HepG2 (cell line): ENCODE results near the gene CEP83. TPM values are rescaled to one million over a fixed set of nuclear protein-coding genes. Genes with fewer than 3 reads are reported as not detected.

Source experiments
- AHR ChIP-seq: IDR thresholded peaks from 2 replicates; pipeline ENCODE4 v1.6.1; 2018; ENCODE audit warnings: missing genetic modification reagents, missing compliant biosample characterization
- CREB1 ChIP-seq, 2 experiments: fragments of 450-650 bp in 1 of 2; IDR thresholded peaks; 2 replicates each; pipeline ENCODE4 v1.6.1; 2016 to 2017; ENCODE audit warnings: control low read depth in 1 of 2, mild to moderate bottlenecking in 1 of 2, missing compliant biosample characterization in 1 of 2, missing genetic modification characterization in 1 of 2
- FLYWCH1 ChIP-seq: sonication (generic); formaldehyde crosslinking; IDR thresholded peaks from 2 replicates; pipeline ENCODE4 v1.8.1; 2023; ENCODE audit warnings: mild to moderate bottlenecking, missing genetic modification reagents
- KDM6A ChIP-seq: IDR thresholded peaks from 2 replicates; pipeline ENCODE4 v1.6.1; 2016; ENCODE audit warnings: low read depth
- KLF11 ChIP-seq: IDR thresholded peaks from 2 replicates; pipeline ENCODE4 v1.6.1; 2016; ENCODE audit warnings: missing compliant biosample characterization
- NFKBIZ ChIP-seq: IDR thresholded peaks from 2 replicates; pipeline ENCODE4 v1.6.1; 2018; ENCODE audit warnings: missing genetic modification reagents, missing compliant biosample characterization
- PAXIP1 ChIP-seq: sonication (generic); formaldehyde crosslinking; conservative IDR thresholded peaks from 2 replicates; pipeline ENCODE4 v1.4.0; 2020; ENCODE audit warnings: mild to moderate bottlenecking, missing genetic modification reagents, moderate library complexity
- RNF2 ChIP-seq: fragments of 450-650 bp; conservative IDR thresholded peaks from 2 replicates; pipeline ENCODE4 v1.6.1; 2016; ENCODE audit warnings: low read depth
- U2AF1 ChIP-seq: fragments of 200-400 bp; formaldehyde crosslinking; optimal IDR thresholded peaks from 2 replicates; pipeline ENCODE3; 2017; ENCODE audit warnings: mild to moderate bottlenecking, low read depth, low read length
- ZNF12 ChIP-seq: sonication (generic); formaldehyde crosslinking; IDR thresholded peaks from 2 replicates; pipeline ENCODE4 v1.5.0; 2020; ENCODE audit warnings: missing genetic modification reagents
- ZNF142 ChIP-seq: sonication (generic); formaldehyde crosslinking; IDR thresholded peaks from 2 replicates; pipeline ENCODE4 v1.4.0; 2020; ENCODE audit warnings: missing genetic modification reagents
- ZNF460 ChIP-seq: sonication (generic); formaldehyde crosslinking; IDR thresholded peaks from 2 replicates; pipeline ENCODE4 v1.5.1; 2020; ENCODE audit warnings: missing genetic modification reagents, mild to moderate bottlenecking, borderline replicate concordance
- ZNF552 ChIP-seq: sonication (generic); formaldehyde crosslinking; IDR thresholded peaks from 2 replicates; pipeline ENCODE4 v1.9.0; 2022; ENCODE audit warnings: missing genetic modification reagents, mild to moderate bottlenecking, borderline replicate concordance
- ZSCAN21 ChIP-seq: sonication (generic); formaldehyde crosslinking; IDR thresholded peaks from 2 replicates; pipeline ENCODE4 v1.8.0; 2022; ENCODE audit warnings: mild to moderate bottlenecking, missing genetic modification reagents, moderate library complexity, borderline replicate concordance
- polyA plus RNA-seq, 8 experiments: library from polyadenylated mRNA; depleted of rRNA in 3 of 8; stranded (reverse) in 7 of 8; unstranded in 1 of 8; fragments of >200 nt; fragmentation: Illumina TruSeq in 4 of 8; extraction: Trizol in 4 of 8; gene quantifications; 2 replicates each; pipeline versions ENCODE4 v1.2.1 to v1.2.3, GENCODE V29; 2011 to 2016; ENCODE audit warnings: low read depth in 4 of 8, missing spikeins in 1 of 8, mixed read lengths in 1 of 8; ENCODE audit not compliant: insufficient read depth in 1 of 8
- total RNA-seq, 5 experiments: library from RNA; depleted of rRNA; stranded (reverse); fragments of >200 nt; fragmentation: Illumina TruSeq; extraction: Trizol; gene quantifications; 2 replicates each; pipeline ENCODE4 v1.2.3, GENCODE V29; 2016; ENCODE audit warnings: low read depth in 1 of 5
- TF ChIP-seq, protein P1 (sequence below): sonication (generic); formaldehyde crosslinking; IDR thresholded peaks from 2 replicates; pipeline ENCODE4 v1.4.0; 2020; ENCODE audit warnings: missing genetic modification reagents
- TF ChIP-seq, protein P2 (sequence below): sonication (generic); formaldehyde crosslinking; IDR thresholded peaks from 2 replicates; pipeline ENCODE4 v1.4.0; 2020; ENCODE audit warnings: missing genetic modification reagents

The CEP83 gene
- total and polyA plus RNA-seq, 2 of the 13 experiments (the other 11 are each of a cell fraction or from before 2014, with no cell fraction given), result 6.2 to 19.2 TPM

- no peak for TF ChIP-seq KLF11 (CRISPR knock-in tag)
- no peak for TF ChIP-seq ZNF12 (CRISPR knock-in tag)
- no peak for TF ChIP-seq KDM6A (CRISPR knock-in tag)
- TF ChIP-seq, protein P1, sequence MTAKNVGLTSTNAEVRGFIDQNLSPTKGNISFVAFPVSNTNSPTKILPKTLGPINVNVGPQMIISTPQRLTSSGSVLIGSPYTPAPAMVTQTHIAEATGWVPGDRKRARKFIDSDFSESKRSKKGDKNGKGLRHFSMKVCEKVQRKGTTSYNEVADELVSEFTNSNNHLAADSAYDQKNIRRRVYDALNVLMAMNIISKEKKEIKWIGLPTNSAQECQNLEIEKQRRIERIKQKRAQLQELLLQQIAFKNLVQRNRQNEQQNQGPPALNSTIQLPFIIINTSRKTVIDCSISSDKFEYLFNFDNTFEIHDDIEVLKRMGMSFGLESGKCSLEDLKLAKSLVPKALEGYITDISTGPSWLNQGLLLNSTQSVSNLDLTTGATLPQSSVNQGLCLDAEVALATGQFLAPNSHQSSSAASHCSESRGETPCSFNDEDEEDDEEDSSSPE (CRISPR knock-in tag), result peak; percentile 88
- TF ChIP-seq CREB1 (IDR thresholded peaks at IDR 0.05), result peak; percentile 89
- peak; percentile 94 for TF ChIP-seq CREB1 (CRISPR knock-in tag; IDR thresholded peaks at IDR 0.05)
- TF ChIP-seq ZSCAN21 (CRISPR knock-in tag), result peak; percentile 88; the same call in 1 of the 2 replicates
- TF ChIP-seq NFKBIZ (CRISPR knock-in tag), result no peak
- TF ChIP-seq ZNF552 (CRISPR knock-in tag), result no peak
- no peak for TF ChIP-seq ZNF142
- TF ChIP-seq ZNF460 (CRISPR knock-in tag), result no peak
- 0 out of 2 replicates have a peak, but pooled peaks have one; percentile 32 for TF ChIP-seq PAXIP1 (CRISPR knock-in tag)
- no peak for TF ChIP-seq RNF2
- no peak for TF ChIP-seq U2AF1
- peak; percentile 25; the same call in 1 of the 2 replicates for TF ChIP-seq AHR
- TF ChIP-seq FLYWCH1, result peak; percentile 75; the same call in 1 of the 2 replicates
- TF ChIP-seq, protein P2, sequence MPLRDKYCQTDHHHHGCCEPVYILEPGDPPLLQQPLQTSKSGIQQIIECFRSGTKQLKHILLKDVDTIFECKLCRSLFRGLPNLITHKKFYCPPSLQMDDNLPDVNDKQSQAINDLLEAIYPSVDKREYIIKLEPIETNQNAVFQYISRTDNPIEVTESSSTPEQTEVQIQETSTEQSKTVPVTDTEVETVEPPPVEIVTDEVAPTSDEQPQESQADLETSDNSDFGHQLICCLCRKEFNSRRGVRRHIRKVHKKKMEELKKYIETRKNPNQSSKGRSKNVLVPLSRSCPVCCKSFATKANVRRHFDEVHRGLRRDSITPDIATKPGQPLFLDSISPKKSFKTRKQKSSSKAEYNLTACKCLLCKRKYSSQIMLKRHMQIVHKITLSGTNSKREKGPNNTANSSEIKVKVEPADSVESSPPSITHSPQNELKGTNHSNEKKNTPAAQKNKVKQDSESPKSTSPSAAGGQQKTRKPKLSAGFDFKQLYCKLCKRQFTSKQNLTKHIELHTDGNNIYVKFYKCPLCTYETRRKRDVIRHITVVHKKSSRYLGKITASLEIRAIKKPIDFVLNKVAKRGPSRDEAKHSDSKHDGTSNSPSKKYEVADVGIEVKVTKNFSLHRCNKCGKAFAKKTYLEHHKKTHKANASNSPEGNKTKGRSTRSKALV (CRISPR knock-in tag), result no peak
These were observed at the start of gene CEP83 (continued) for GRCh38 chr12:94459728-94460615.
